Ishikawa (cell line): ENCODE data around the gene TXK.

Experiments used
- CEBPB ChIP-seq: IDR thresholded peaks from 2 replicates; pipeline ENCODE4 v1.6.1; 2012
- CREB1 ChIP-seq: IDR thresholded peaks from 2 replicates; pipeline ENCODE4 v1.6.1; 2012; ENCODE audit warnings: low read depth
- EGR1 ChIP-seq: IDR thresholded peaks from 2 replicates; pipeline ENCODE4 v1.6.1; 2012
- EP300 ChIP-seq: IDR thresholded peaks from 2 replicates; pipeline ENCODE4 v1.6.1; 2012; ENCODE audit warnings: borderline replicate concordance
- FOXM1 ChIP-seq: IDR thresholded peaks from 2 replicates; pipeline ENCODE4 v1.6.1; 2012; ENCODE audit warnings: low read depth, borderline replicate concordance
- MAX ChIP-seq: IDR thresholded peaks from 2 replicates; pipeline ENCODE4 v1.6.1; 2012
- NFIC ChIP-seq: IDR thresholded peaks from 2 replicates; pipeline ENCODE4 v1.6.1; 2012
- RAD21 ChIP-seq: IDR thresholded peaks from 2 replicates; pipeline ENCODE4 v1.6.1; 2012; ENCODE audit warnings: low read depth
- REST ChIP-seq: IDR thresholded peaks from 2 replicates; pipeline ENCODE4 v1.6.1; 2012; ENCODE audit warnings: low read depth, mild to moderate bottlenecking
- TAF1 ChIP-seq: IDR thresholded peaks from 2 replicates; pipeline ENCODE4 v1.6.1; 2012; ENCODE audit warnings: low read depth, mild to moderate bottlenecking
- TCF12 ChIP-seq: IDR thresholded peaks from 2 replicates; pipeline ENCODE4 v1.6.1; 2012; ENCODE audit warnings: low read depth
- TEAD4 ChIP-seq: IDR thresholded peaks from 2 replicates; pipeline ENCODE4 v1.6.1; 2012
- USF1 ChIP-seq: IDR thresholded peaks from 2 replicates; pipeline ENCODE4 v1.6.1; 2012
- YY1 ChIP-seq: IDR thresholded peaks from 2 replicates; pipeline ENCODE4 v1.6.1; 2012; ENCODE audit warnings: low read depth
- ZBTB7A ChIP-seq: IDR thresholded peaks from 2 replicates; pipeline ENCODE4 v1.6.1; 2012; ENCODE audit warnings: low read depth

Gene TXK

DNA sequence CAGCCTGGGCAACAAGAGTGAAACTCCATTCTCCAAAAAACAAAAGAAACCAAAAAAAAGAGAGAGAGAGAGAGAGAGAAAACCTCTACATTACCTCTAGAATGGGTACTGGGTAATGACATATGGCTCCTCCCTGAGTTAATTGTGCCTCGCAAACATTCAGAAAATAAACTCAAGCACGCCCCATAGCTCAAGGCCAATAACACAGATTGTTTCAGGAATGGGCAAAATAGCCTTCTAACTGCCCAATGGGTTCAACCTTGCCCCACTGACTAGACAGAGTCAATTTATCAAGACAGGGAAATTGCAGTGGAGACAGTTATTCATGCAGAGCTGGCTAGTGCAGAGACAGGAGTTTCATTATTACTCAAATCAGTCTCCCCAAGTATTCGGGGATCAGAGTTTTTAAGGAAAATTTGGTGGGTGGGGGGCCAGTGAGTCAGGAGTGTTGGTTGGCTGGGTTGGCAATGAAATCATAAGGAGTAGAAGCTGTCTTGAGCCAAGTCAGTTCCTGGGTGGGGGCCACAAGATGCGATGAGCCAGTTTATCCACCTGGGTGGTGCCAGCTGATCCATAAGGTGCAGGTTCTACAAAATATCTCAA, 92.4 kb downstream of the TXK start:
- TF ChIP-seq TEAD4 (no peak), RAD21 (no peak), CEBPB (no peak), EP300 (no peak), USF1 (no peak), NFIC (no peak), TAF1 (no peak), FOXM1 (no peak), TCF12 (no peak), EGR1 (no peak), REST (no peak), ZBTB7A (no peak), YY1 (no peak), MAX (no peak), CREB1 (no peak)

DNA sequence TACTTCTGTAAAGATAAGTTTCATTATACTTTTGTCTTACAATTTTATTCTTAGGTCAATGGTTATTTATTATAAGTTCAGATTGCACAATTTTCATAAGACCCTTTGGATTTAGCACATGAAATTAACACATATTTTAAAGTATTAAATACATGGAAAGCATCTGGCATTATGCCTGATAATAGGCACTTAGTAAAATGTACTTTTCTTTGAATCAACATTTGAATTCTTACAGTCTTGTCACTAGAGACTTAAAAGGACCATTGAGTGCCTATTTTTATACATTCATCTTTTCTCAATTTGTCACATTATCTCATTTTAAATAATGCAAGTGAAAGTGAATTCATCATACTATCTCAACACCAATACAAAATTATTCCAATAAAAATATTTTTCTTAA, 94.5 kb downstream of the TXK start:
- no peak for TF ChIP-seq CEBPB
- TF ChIP-seq NFIC = no peak
- TF ChIP-seq TCF12 = no peak
- no peak for TF ChIP-seq ZBTB7A
- TF ChIP-seq MAX = no peak
- no peak for TF ChIP-seq EP300
- no peak for TF ChIP-seq RAD21
- no peak for TF ChIP-seq USF1
- no peak for TF ChIP-seq FOXM1
- TF ChIP-seq EGR1 = no peak
- no peak for TF ChIP-seq REST
- TF ChIP-seq TAF1 = no peak
- TF ChIP-seq TEAD4 = no peak
- TF ChIP-seq YY1 = no peak

- TF ChIP-seq CEBPB = no peak
- no peak for TF ChIP-seq EP300
- TF ChIP-seq NFIC = no peak
- no peak for TF ChIP-seq EGR1
- TF ChIP-seq ZBTB7A = no peak
- no peak for TF ChIP-seq FOXM1
Observed at GRCh38 chr4:48038666-48039065, 95.4 kb downstream of the TXK start.

DNA sequence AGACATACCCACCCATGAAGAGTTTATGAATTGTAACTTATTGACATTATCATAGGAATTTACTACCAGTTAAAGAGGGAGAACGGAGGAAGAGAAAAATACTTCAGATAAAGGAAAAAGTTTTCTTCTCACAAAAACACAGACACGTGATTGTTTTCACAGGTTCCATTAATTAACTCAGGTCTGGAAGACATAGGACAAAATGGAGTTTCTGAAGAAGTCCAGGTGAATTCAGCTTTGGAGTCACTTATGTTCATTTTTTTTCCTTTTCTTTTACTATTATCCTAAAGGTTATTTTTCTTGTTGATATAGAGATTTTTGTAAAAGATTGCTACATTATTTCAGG, 97.0 kb downstream of the TXK start:
- no peak for TF ChIP-seq MAX
- TF ChIP-seq TEAD4 = no peak
- no peak for TF ChIP-seq YY1
- no peak for TF ChIP-seq NFIC

- TF ChIP-seq RAD21 (no peak), MAX (no peak), CEBPB (no peak), ZBTB7A (no peak), EP300 (no peak), CREB1 (no peak), REST (no peak), NFIC (no peak), YY1 (no peak), TCF12 (no peak), FOXM1 (no peak), TEAD4 (no peak), TAF1 (no peak), USF1 (no peak), EGR1 (no peak)
Observed at GRCh38 chr4:48035952-48036351, 98.1 kb downstream of the TXK start.
